ENCODE data around the gene PCDHA1.
"Not testable (repeated sequence)": the region's sequence is repeated elsewhere in the genome, so short reads cannot be mapped to it uniquely, and the experiment has no call there.

- not testable (repeated sequence) for TF ChIP-seq CTCF (IDR thresholded peaks at IDR 0.05 in 2 of 3, conservative IDR thresholded peaks at IDR 0.05 in 1 of 3; ENCODE audit: insufficient read depth in 2 of 3, low read depth in 1 of 3, low read length in 3 of 3); POLR2AphosphoS5 (IDR thresholded peaks at IDR 0.05; ENCODE audit: control insufficient read depth, insufficient read depth, low read depth, low read length); RUNX1 (IDR thresholded peaks at IDR 0.05; ENCODE audit: low read depth); PTBP1 (IDR thresholded peaks at IDR 0.05; ENCODE audit: low read depth, low read length)
These were observed 64.1 kb downstream of the PCDHA1 start for GRCh38 chr5:140849831-140850634.

Measured in K562 (cell line).